A549 (cell line): ENCODE data around the gene PGM2L1. TPM values are rescaled to one million over a fixed set of nuclear protein-coding genes. Genes with fewer than 3 reads are reported as not detected.
A peak's percentile ranks its signal among the peaks of the same experiment; 100 is the strongest.

ENCODE experiments used
- ATAC-seq, 2 experiments: fragments of 200-7000 bp in 1 of 2; fragments of >200 bp in 1 of 2; cut with Nextera tagmentation in 1 of 2; cut with Tn5 transposase in 1 of 2; 3 replicates each; pipeline versions ENCODE4 v1.8.0 to v1.9.1; 2018 to 2020; ENCODE audit warnings: mild to moderate bottlenecking in 1 of 2, moderate library complexity in 1 of 2
- CTCF ChIA-PET: fragments of 300-600 bp; sonication (Branson Sonifier 250); formaldehyde crosslinking; extraction: SDS; loops from one replicate; lab custom pipeline; 2021; ENCODE audit warnings: antibody characterized with exemption, inconsistent platforms; lab: Yijun Ruan, JAX
- POLR2A ChIA-PET: fragments of 350-600 bp; formaldehyde crosslinking; extraction: SDS; loops from one replicate; lab custom pipeline; 2021; ENCODE audit warnings: antibody characterized with exemption, inconsistent platforms; lab: Yijun Ruan, JAX
- DNase-seq, 2 experiments: peaks; one replicate each; pipeline versions ENCODE4 v3.0.0 to v3.0.0-alpha.2; 2011 to 2016; ENCODE audit warnings: low read depth in 1 of 2, low spot score in 1 of 2
- FAIRE-seq: peaks from 2 replicates; lab custom pipeline; 2011; peaks lifted over from hg19 to GRCh38; lab: Jason Lieb, UNC
- H3K27ac ChIP-seq, 2 experiments: fragments of >200 bp; sonication (Bioruptor Twin); formaldehyde crosslinking; 3 replicates each; pipeline ENCODE4 v1.5.1; 2016 to 2017
- H3K4me1 ChIP-seq: fragments of >200 bp; sonication (Bioruptor Twin); formaldehyde crosslinking; 3 replicates; pipeline ENCODE4 v1.6.1; 2016
- H3K4me2 ChIP-seq: fragments of >200 bp; sonication (Bioruptor Twin); formaldehyde crosslinking; 3 replicates; pipeline ENCODE4 v1.6.1; 2016
- H3K4me3 ChIP-seq: fragments of >200 bp; sonication (Bioruptor Twin); formaldehyde crosslinking; 3 replicates; pipeline ENCODE4 v1.5.1; 2016
- H3K9me3 ChIP-seq: fragments of >200 bp; sonication (Bioruptor Twin); formaldehyde crosslinking; 3 replicates; pipeline ENCODE4 v1.6.1; 2016
- BHLHE40 ChIP-seq: IDR thresholded peaks from 2 replicates; pipeline ENCODE4 v1.6.1; 2012; ENCODE audit warnings: low read depth, low read length, inconsistent platforms
- CBX2 ChIP-seq: fragments of 200-600 bp; sonication (generic); IDR thresholded peaks from 2 replicates; pipeline ENCODE4 v1.6.1; 2016; ENCODE audit warnings: low read depth, mild to moderate bottlenecking, borderline replicate concordance
- CEBPB ChIP-seq, 2 experiments: fragments of >200 bp in 1 of 2; sonication (Bioruptor Twin) in 1 of 2; formaldehyde crosslinking in 1 of 2; IDR thresholded peaks; 2 replicates each; pipeline ENCODE4 v1.6.1; 2012 to 2016
- EHF ChIP-seq: fragments of 250-450 bp; sonication (Bioruptor Pico); IDR thresholded peaks from 2 replicates; pipeline ENCODE4 v1.5.0; 2020; ENCODE audit warnings: mild to moderate bottlenecking
- ELK1 ChIP-seq: fragments of 150-350 bp; IDR thresholded peaks from 2 replicates; pipeline ENCODE4 v1.6.1; 2014; ENCODE audit warnings: low read depth, mild to moderate bottlenecking, low read length
- EP300 ChIP-seq, 2 experiments: fragments of >200 bp; sonication (Bioruptor Twin); formaldehyde crosslinking; IDR thresholded peaks; 2 replicates in 1 of 2; 3 replicates in 1 of 2; pipeline ENCODE4 v1.6.1; 2016 to 2017
- FOSL2 ChIP-seq, 2 experiments: fragments of 450-650 bp in 1 of 2; fragments of >200 bp in 1 of 2; sonication (Bioruptor Twin) in 1 of 2; formaldehyde crosslinking; IDR thresholded peaks; 2 replicates each; pipeline versions ENCODE4 v1.5.0 to v1.6.1; 2016 to 2020; ENCODE audit warnings: mild to moderate bottlenecking in 1 of 2, moderate library complexity in 1 of 2
- FOXS1 ChIP-seq: fragments of 250-450 bp; sonication (Bioruptor Pico); IDR thresholded peaks from 2 replicates; pipeline ENCODE4 v1.5.0; 2020; ENCODE audit warnings: mild to moderate bottlenecking, moderate library complexity
- HOXA7 ChIP-seq: fragments of 250-450 bp; sonication (Bioruptor Pico); IDR thresholded peaks from 2 replicates; pipeline ENCODE4 v1.5.0; 2020; ENCODE audit warnings: mild to moderate bottlenecking, moderate library complexity
- HOXB13 ChIP-seq: fragments of 250-450 bp; sonication (Bioruptor Pico); IDR thresholded peaks from 2 replicates; pipeline ENCODE4 v1.5.0; 2020; ENCODE audit warnings: low read depth, mild to moderate bottlenecking, moderate library complexity
- KDM5A ChIP-seq: fragments of 200-600 bp; sonication (generic); IDR thresholded peaks from 2 replicates; pipeline ENCODE4 v1.6.1; 2016; ENCODE audit warnings: antibody characterized with exemption, mild to moderate bottlenecking
- MAFK ChIP-seq: fragments of 450-650 bp; IDR thresholded peaks from 2 replicates; pipeline ENCODE4 v1.6.1; 2014; ENCODE audit not compliant: partially characterized antibody
- MAX ChIP-seq: IDR thresholded peaks from 2 replicates; pipeline ENCODE4 v1.6.1; 2012
- NPAS2 ChIP-seq: fragments of 250-450 bp; sonication (Bioruptor Pico); IDR thresholded peaks from 2 replicates; pipeline ENCODE4 v1.8.0; 2022; ENCODE audit warnings: mild to moderate bottlenecking, moderate library complexity, borderline replicate concordance
- POLR2AphosphoS2 ChIP-seq: conservative IDR thresholded peaks from 2 replicates; pipeline ENCODE4 v1.6.1; 2012; ENCODE audit warnings: low read length, improper control_type of control experiment, inconsistent platforms
- SREBF2 ChIP-seq: fragments of 450-650 bp; IDR thresholded peaks from 2 replicates; pipeline ENCODE4 v1.6.1; 2014; ENCODE audit warnings: mild to moderate bottlenecking, moderate library complexity
- ZFP36 ChIP-seq: fragments of 450-650 bp; IDR thresholded peaks from 2 replicates; pipeline ENCODE4 v1.6.1; 2014; ENCODE audit warnings: borderline replicate concordance; ENCODE audit not compliant: partially characterized antibody
- WGBS: methylation state at CpG from one replicate; pipeline ENCODE4 v1.1.6; 2017; ENCODE audit errors: missing lambda C conversion rate; 5-methylcytosine and 5-hydroxymethylcytosine counted together
- polyA plus RNA-seq, 4 experiments: library from polyadenylated mRNA; depleted of rRNA in 3 of 4; stranded (reverse); fragments of >200 nt; fragmentation: RNase III in 1 of 4; extraction: RNeasy Plus Mini Kit Qiagen cat#74134 plus additional on column Dnase treatment in 1 of 4; gene quantifications; 2 replicates in 3 of 4; 3 replicates in 1 of 4; pipeline ENCODE4 v1.2.3, GENCODE V29; 2011 to 2017
- TF ChIP-seq, protein P1 (sequence below): fragments of 200-600 bp; sonication (generic); IDR thresholded peaks from 2 replicates; pipeline ENCODE4 v1.6.1; 2016; ENCODE audit warnings: antibody characterized with exemption, mild to moderate bottlenecking, moderate library complexity
- TF ChIP-seq, protein P2 (sequence below): IDR thresholded peaks from 2 replicates; pipeline ENCODE4 v1.6.1; 2012; ENCODE audit warnings: low read depth, borderline replicate concordance

PGM2L1 gene
- polyA plus RNA-seq, 2 of the 4 experiments (the other 2 are of a cell fraction): 21.8 to 23.5 TPM

DNA sequence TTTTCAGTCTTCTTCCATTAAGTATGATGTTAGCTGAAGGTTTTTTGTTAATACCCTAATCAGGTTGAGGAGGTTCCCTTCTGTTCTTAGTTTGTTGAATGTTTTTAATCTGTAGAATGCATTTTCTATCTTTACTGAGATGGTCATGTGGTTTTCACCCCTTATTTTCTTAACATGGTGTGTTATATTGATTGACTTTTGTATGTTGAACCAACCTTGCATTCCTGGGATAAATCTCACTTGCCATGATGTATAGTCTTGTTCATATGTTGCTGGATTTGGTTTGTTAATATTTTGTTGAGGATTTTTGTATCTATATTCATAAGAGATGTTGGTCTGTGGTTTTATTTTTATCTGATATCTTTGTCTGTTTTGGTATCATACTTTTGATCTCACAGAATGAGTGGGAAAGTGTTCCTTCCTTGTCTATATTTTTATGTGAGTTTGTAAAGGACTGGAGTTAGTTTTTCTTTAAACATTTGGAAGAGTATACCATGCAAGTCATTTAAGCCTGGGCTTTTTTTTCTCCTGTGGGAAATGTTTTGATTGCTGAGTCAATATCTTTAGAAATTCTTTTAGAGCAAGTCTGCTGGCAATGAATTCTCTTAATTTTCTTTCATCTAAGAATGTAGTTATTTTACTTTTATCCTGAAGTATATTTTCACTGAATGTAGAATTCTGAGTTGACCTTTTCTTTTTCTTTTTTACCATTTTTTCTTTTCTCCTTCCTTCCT, 81.3 kb downstream of the PGM2L1 start:
- DNase-seq (peak in 1 of 2 experiments; percentile 37), ATAC-seq (no peak), FAIRE-seq (no peak)
- peak overlapping the region; percentile 81 to 89; a peak in 5 of 6 replicates for H3K27ac ChIP-seq
- H3K4me1 ChIP-seq: peaks cover 32% of the 10 kb centered on the region
- no peak for TF ChIP-seq EP300 (IDR thresholded peaks at IDR 0.05)
- no peak for TF ChIP-seq ZFP36
- no peak for TF ChIP-seq CBX2
- TF ChIP-seq KDM5A: no peak
- no peak for TF ChIP-seq FOSL2 (IDR thresholded peaks at IDR 0.05)
- TF ChIP-seq FOSL2 (CRISPR knock-in tag; IDR thresholded peaks at IDR 0.05): no peak
- TF ChIP-seq, protein P1, sequence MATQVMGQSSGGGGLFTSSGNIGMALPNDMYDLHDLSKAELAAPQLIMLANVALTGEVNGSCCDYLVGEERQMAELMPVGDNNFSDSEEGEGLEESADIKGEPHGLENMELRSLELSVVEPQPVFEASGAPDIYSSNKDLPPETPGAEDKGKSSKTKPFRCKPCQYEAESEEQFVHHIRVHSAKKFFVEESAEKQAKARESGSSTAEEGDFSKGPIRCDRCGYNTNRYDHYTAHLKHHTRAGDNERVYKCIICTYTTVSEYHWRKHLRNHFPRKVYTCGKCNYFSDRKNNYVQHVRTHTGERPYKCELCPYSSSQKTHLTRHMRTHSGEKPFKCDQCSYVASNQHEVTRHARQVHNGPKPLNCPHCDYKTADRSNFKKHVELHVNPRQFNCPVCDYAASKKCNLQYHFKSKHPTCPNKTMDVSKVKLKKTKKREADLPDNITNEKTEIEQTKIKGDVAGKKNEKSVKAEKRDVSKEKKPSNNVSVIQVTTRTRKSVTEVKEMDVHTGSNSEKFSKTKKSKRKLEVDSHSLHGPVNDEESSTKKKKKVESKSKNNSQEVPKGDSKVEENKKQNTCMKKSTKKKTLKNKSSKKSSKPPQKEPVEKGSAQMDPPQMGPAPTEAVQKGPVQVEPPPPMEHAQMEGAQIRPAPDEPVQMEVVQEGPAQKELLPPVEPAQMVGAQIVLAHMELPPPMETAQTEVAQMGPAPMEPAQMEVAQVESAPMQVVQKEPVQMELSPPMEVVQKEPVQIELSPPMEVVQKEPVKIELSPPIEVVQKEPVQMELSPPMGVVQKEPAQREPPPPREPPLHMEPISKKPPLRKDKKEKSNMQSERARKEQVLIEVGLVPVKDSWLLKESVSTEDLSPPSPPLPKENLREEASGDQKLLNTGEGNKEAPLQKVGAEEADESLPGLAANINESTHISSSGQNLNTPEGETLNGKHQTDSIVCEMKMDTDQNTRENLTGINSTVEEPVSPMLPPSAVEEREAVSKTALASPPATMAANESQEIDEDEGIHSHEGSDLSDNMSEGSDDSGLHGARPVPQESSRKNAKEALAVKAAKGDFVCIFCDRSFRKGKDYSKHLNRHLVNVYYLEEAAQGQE: no peak
- TF ChIP-seq HOXA7 (CRISPR knock-in tag): no peak
- TF ChIP-seq SREBF2: no peak
- no peak for TF ChIP-seq FOXS1 (CRISPR knock-in tag)
- no peak for TF ChIP-seq POLR2AphosphoS2
- TF ChIP-seq HOXB13 (CRISPR knock-in tag): no peak
- no peak for TF ChIP-seq ELK1
- TF ChIP-seq, protein P2, sequence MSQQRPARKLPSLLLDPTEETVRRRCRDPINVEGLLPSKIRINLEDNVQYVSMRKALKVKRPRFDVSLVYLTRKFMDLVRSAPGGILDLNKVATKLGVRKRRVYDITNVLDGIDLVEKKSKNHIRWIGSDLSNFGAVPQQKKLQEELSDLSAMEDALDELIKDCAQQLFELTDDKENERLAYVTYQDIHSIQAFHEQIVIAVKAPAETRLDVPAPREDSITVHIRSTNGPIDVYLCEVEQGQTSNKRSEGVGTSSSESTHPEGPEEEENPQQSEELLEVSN: no peak
- TF ChIP-seq MAFK: no peak
- no peak for TF ChIP-seq NPAS2 (CRISPR knock-in tag)
- ChIA-PET CTCF (interaction anchor here (0.7 to 2.5 kb wide), 4 partner anchors 8 to 61 kb away, joined by 3 to 6 read pairs (median 4); no protein-coding TSS in a partner anchor), POLR2A (no interaction called here)
- no peak overlapping the region for H3K4me2 ChIP-seq
- H3K9me3 ChIP-seq: peaks cover 45% of the 10 kb centered on the region
- H3K4me3 ChIP-seq: no peak overlapping the region

GRCh38 chr11:74312326-74312725, 85.9 kb downstream of the PGM2L1 start:
- FAIRE-seq: no peak
- ChIA-PET POLR2A (no interaction called here), CTCF (interaction anchor here (0.7 to 1.7 kb wide), 2 partner anchors 11 to 56 kb away, joined by 3 to 5 read pairs; no protein-coding TSS in a partner anchor)
- Histone ChIP-seq H3K4me2 (peak overlapping the region; percentile 89), H3K27ac (peak overlapping the region; percentile 91 to 94; a peak in 5 of 6 replicates), H3K4me3 (no peak overlapping the region), H3K4me1 (peaks cover 41% of the 10 kb centered on the region), H3K9me3 (peaks cover 35% of the 10 kb centered on the region)
- TF ChIP-seq HOXA7 (CRISPR knock-in tag): no peak
- TF ChIP-seq BHLHE40: no peak
- TF ChIP-seq SREBF2: no peak
- TF ChIP-seq MAX: no peak
- no peak for TF ChIP-seq HOXB13 (CRISPR knock-in tag)
- peak; percentile 63 to 77; a peak in 3 of 4 replicates for TF ChIP-seq CEBPB (IDR thresholded peaks at IDR 0.05)
- no peak for TF ChIP-seq EHF (CRISPR knock-in tag)
- peak in 1 of 2 experiments; percentile 33 for DNase-seq
- WGBS: 75% methylated on average over 1 of the region's 1 CpG
- ATAC-seq: no peak
